Measurements from ENCODE around the gene DRC3.

DRC3 gene

GRCh38 chr17:17965152-17965721, 7.4 kb upstream of the DRC3 start:
- DNase-seq (ENCODE audit: low read depth) = no peak

GRCh38 chr17:17966399-17966798, 6.3 kb upstream of the DRC3 start:
- no peak for DNase-seq (ENCODE audit: low read depth)

- no peak for DNase-seq (ENCODE audit: low read depth)
These were observed 1.8 kb upstream of the DRC3 start for GRCh38 chr17:17970699-17971430.

- DNase-seq (ENCODE audit: low read depth) = peak; percentile 6
These were observed 1.1 kb upstream of the DRC3 start for GRCh38 chr17:17971431-17972125.

GRCh38 chr17:17972952-17973254, 241 bp downstream of the DRC3 start:
- no peak for DNase-seq (ENCODE audit: low read depth)

GRCh38 chr17:17975436-17975835, 2.8 kb downstream of the DRC3 start:
- DNase-seq (ENCODE audit: low read depth) = no peak

- no peak for DNase-seq (ENCODE audit: low read depth)
These were observed 4.4 kb downstream of the DRC3 start for GRCh38 chr17:17976931-17977570.

- DNase-seq (ENCODE audit: low read depth) = no peak
These were observed 6.1 kb downstream of the DRC3 start for GRCh38 chr17:17978481-17979424.

- DNase-seq (ENCODE audit: low read depth) = no peak
These were observed 7.1 kb downstream of the DRC3 start for GRCh38 chr17:17979778-17980177.

GRCh38 chr17:17981330-17981729, 8.7 kb downstream of the DRC3 start:
- no peak for DNase-seq (ENCODE audit: low read depth)

- no peak for DNase-seq (ENCODE audit: low read depth)
These were observed 10.1 kb downstream of the DRC3 start for GRCh38 chr17:17982801-17983200.

- no peak for DNase-seq (ENCODE audit: low read depth)
These were observed 10.7 kb downstream of the DRC3 start for GRCh38 chr17:17983376-17983775.

- DNase-seq (ENCODE audit: low read depth) = no peak
These were observed 11.1 kb downstream of the DRC3 start for GRCh38 chr17:17983776-17984175.

- no peak for DNase-seq (ENCODE audit: low read depth)
These were observed 12.5 kb downstream of the DRC3 start for GRCh38 chr17:17985153-17985552.

- DNase-seq (ENCODE audit: low read depth) = no peak
These were observed 12.9 kb downstream of the DRC3 start for GRCh38 chr17:17985555-17985954.

GRCh38 chr17:17987187-17987896, 14.7 kb downstream of the DRC3 start:
- DNase-seq (ENCODE audit: low read depth) = no peak

GRCh38 chr17:17987901-17988300, 15.2 kb downstream of the DRC3 start:
- no peak for DNase-seq (ENCODE audit: low read depth)

- DNase-seq (ENCODE audit: low read depth) = no peak
These were observed 15.8 kb downstream of the DRC3 start for GRCh38 chr17:17988427-17988945.

GRCh38 chr17:17989081-17989480, 16.4 kb downstream of the DRC3 start:
- DNase-seq (ENCODE audit: low read depth) = no peak

GRCh38 chr17:17989618-17990017, 17.0 kb downstream of the DRC3 start:
- no peak for DNase-seq (ENCODE audit: low read depth)

- no peak for DNase-seq (ENCODE audit: low read depth)
These were observed 17.6 kb downstream of the DRC3 start for GRCh38 chr17:17990282-17990681.

All from T follicular helper cell (primary cell).